ENCODE measurements around the gene ANKRD10. TPM values are rescaled to one million over a fixed set of nuclear protein-coding genes. Genes with fewer than 3 reads are reported as not detected.

Gene ANKRD10
- total and polyA plus RNA-seq, 2 of the 8 experiments (the other 6 are each of a cell fraction or from before 2014, with no cell fraction given): 146 to 218 TPM

GRCh38 chr13:110937511-110938285 lies 22.8 kb upstream of the ANKRD10 start:
- Histone ChIP-seq H3K4ac (replicated peaks; ENCODE audit: insufficient read length, low read depth, low read length) (no peak overlapping the region), H3K23ac (ENCODE audit: insufficient read length) (no peak overlapping the region), H2BK120ac (replicated peaks; ENCODE audit: low read depth, low read length) (no peak overlapping the region), H2BK20ac (ENCODE audit: low read length) (no peak overlapping the region), H3K27ac (ENCODE audit: low read depth, low read length) (no peak overlapping the region), H3K23me2 (ENCODE audit: low read depth, low read length) (no peaks in the 10 kb centered on the region), H3K18ac (ENCODE audit: extremely low read depth, low read length) (no peak overlapping the region), H4K20me1 (replicated peaks in 1 of 2; ENCODE audit: control insufficient read depth in 1 of 2, insufficient read depth in 2 of 2, low read length in 2 of 2) (no peaks in the 10 kb centered on the region), H3K79me2 (ENCODE audit: control insufficient read depth in 1 of 2, insufficient read depth in 2 of 2, low read length in 2 of 2) (no peaks in the 10 kb centered on the region), H3K9me3 (ENCODE audit: insufficient read depth in 2 of 2, low read depth in 1 of 2, low read length in 1 of 2) (peaks cover 21 to 25% of the 10 kb centered on the region in 2 experiments), H4K8ac (ENCODE audit: extremely low read depth, insufficient read depth, low read length) (no peak overlapping the region), H4K91ac (replicated peaks; ENCODE audit: insufficient read length, low read length) (no peak overlapping the region), H2BK12ac (ENCODE audit: low read depth, low read length) (no peak overlapping the region), H2BK5ac (ENCODE audit: low read depth, low read length) (no peak overlapping the region), H3K9ac (replicated peaks in 1 of 4; ENCODE audit: extremely low read depth in 1 of 4, low read depth in 3 of 4, low read length in 3 of 4) (no peak overlapping the region), H3K4me3 (ENCODE audit: extremely low read depth in 1 of 4, insufficient read depth in 2 of 4, low read depth in 3 of 4, low read length in 4 of 4) (no peak overlapping the region), H3K4me2 (ENCODE audit: insufficient read depth in 1 of 2, low read depth in 2 of 2, low read length in 2 of 2) (no peak overlapping the region), H4K5ac (ENCODE audit: insufficient read length, low read depth, low read length) (no peak overlapping the region), H3K27me3 (replicated peaks in 1 of 4; ENCODE audit: control insufficient read depth in 3 of 4, extremely low read depth in 1 of 4, insufficient read depth in 3 of 4, low read length in 3 of 4) (no peaks in the 10 kb centered on the region; a peak in 1 of 7 replicates), H2AK5ac (ENCODE audit: low read depth, low read length) (no peak overlapping the region), H2AFZ (ENCODE audit: low read length) (no peak overlapping the region), H3K56ac (replicated peaks; ENCODE audit: insufficient read length, low read depth, low read length) (no peak overlapping the region), H3K79me1 (ENCODE audit: low read depth, low read length) (no peaks in the 10 kb centered on the region), H2BK15ac (ENCODE audit: low read length) (no peak overlapping the region), H3K36me3 (ENCODE audit: control insufficient read depth in 2 of 4, insufficient read depth in 4 of 4, low read length in 3 of 4) (peaks cover 0 to 5% (median 0%) of the 10 kb centered on the region in 4 experiments; a peak in 1 of 8 replicates), H3K14ac (ENCODE audit: insufficient read length) (no peak overlapping the region), H3K4me1 (replicated peaks in 1 of 4; ENCODE audit: control insufficient read depth in 3 of 4, insufficient read depth in 4 of 4, low read length in 3 of 4) (no peaks in the 10 kb centered on the region)
- ChIA-PET POLR2A (ENCODE audit: partially characterized antibody) (interaction anchor here (0.6 kb wide), 1 partner anchor 371 kb away, joined by 3 read pairs; no protein-coding TSS in a partner anchor), CTCF (ENCODE audit: partially characterized antibody) (interaction anchor here (0.8 to 2.2 kb wide), 8 partner anchors 10 to 274 kb away, joined by 3 to 9 read pairs (median 4); no protein-coding TSS in a partner anchor)
- FAIRE-seq (no peak), DNase-seq (ENCODE audit: low read depth in 1 of 2, low spot score in 2 of 2) (no peak)
- WGBS, 2 experiments (ENCODE audit: extremely low coverage in 1 of 2, insufficient coverage in 1 of 2, insufficient read length in 1 of 2, insufficient replicate concordance in 2 of 2, low coverage in 1 of 2, low lambda C conversion rate in 2 of 2, missing lambda C conversion rate in 1 of 2): 92% methylated on average over 23 of the region's 23 CpGs; no CpG with 5 or more reads in 1 of the 2 experiments
- TF ChIP-seq EP300 (IDR thresholded peaks at IDR 0.05; ENCODE audit: borderline replicate concordance in 1 of 2, low read depth in 2 of 2, low read length in 2 of 2) (no peak), SIN3A (conservative IDR thresholded peaks at IDR 0.05 in 1 of 2, IDR thresholded peaks at IDR 0.05 in 1 of 2; ENCODE audit: low read depth in 1 of 2, low read length in 2 of 2) (no peak), EZH2 (IDR thresholded peaks at IDR 0.05; ENCODE audit: low read depth, low read length, severe bottlenecking) (no peak), SAP30 (IDR thresholded peaks at IDR 0.05; ENCODE audit: insufficient read depth, insufficient replicate concordance, low read length) (no peak), CHD2 (IDR thresholded peaks at IDR 0.05; ENCODE audit: low read length) (no peak), FOSL1 (IDR thresholded peaks at IDR 0.05; ENCODE audit: insufficient read depth, low read depth, low read length) (no peak), CTBP2 (IDR thresholded peaks at IDR 0.05; ENCODE audit: borderline replicate concordance, insufficient read depth, insufficient read length, low read length) (no peak)

Data from H1 (cell line).